ENCODE results near the gene NUDT4.
A peak's percentile ranks its signal among the peaks of the same experiment; 100 is the strongest.

Gene NUDT4

GRCh38 chr12:93377252-93378195 lies at the start of gene NUDT4:
TSS of gene NUDT4 (plus strand) at chr12:93377925. CDS start at chr12:93378323, 398 bp downstream.
- peak; percentile 96 to 97 for DNase-seq (ENCODE audit: low read depth in 2 of 2)

DNA sequence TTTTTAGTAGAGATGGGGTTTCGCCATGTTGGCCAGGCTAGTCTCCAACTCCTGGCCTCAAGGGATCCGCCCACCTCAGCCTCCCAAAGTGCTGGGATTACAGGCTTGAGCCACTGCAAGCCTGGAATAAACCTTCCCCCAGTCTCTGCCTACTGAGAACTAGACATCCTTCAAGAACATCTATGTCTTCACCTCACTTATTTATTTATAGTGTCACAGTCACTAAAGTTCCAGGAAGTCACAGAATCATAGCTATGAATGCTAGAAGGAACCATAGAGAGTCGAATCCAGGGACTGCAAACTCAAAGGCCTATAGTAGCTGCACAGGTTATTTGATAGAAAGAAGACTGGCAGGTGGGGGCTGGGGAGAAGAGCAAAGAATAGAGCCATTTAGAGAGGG lies 44.7 kb upstream of the NUDT4 start:
- no peak for DNase-seq (ENCODE audit: low read depth in 2 of 2)

- DNase-seq (ENCODE audit: low read depth in 2 of 2) = no peak
Measured at GRCh38 chr12:93333828-93334227, 43.9 kb upstream of the NUDT4 start.

DNA sequence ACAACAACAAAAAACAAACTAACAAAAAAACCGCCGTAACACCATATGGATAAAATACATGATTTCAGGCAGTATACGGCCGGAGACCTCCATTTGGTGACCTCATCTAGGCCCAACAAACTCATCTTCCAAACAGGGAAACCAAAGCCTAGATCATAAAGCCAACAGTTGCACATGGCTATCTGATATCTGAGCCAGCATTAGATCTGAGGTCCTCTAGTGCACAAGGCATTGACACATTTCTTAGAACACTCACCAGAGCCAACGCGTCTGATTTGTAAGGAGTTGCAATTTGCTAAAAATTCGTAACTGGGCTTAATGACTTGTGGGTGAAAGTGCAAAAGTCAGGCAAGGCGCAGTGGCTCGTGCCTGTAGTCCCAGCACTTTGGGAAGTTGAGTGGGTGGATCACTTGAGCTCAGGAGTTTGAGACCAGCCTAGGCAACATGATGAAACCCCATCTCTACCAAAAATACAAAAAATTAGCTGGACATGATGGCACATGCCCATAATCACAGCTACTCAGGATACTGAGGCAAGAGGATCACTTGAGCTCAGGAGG lies 42.0 kb upstream of the NUDT4 start:
- DNase-seq (ENCODE audit: low read depth in 2 of 2) = no peak

DNA sequence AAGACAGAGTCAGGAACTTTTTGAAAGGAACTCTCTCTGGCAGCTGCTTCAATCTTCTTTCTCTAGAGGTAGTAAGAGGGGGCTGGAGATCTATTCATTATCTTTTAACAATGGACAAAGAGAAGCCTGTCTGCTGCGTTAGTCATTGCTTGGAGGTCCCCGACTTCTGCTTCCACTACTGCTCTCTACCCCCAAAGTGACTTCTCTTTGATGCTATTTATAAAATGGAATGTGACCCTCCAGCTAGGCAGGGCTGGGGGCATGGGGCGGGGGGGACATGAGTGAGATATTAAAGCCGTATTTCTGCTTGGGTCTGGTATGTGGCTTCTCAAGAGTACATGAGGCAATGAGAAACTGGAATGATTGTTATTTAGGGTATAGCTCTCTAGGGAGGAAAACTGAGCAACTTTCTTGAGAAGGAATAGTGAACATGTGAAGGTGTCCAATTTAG lies 41.4 kb upstream of the NUDT4 start:
- DNase-seq (ENCODE audit: low read depth in 2 of 2) = no peak

DNA sequence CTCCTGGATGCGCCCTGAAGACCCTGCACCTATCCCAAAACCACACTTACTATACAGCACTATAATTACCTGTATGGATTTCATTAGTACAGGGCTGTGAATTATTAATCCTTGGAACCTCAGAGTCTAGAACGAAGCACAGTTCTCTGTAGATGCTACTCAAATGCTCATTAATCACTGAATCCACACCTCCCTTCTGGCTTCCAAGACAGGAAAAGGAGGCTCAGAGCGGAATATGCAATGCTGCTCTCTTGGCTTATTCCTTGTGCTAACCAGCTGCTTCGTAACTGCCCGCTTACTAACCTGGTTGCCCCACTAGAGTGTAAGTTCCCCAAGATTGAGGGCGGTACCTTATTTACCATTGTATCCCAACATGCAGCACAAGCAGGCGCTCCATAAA lies 39.1 kb upstream of the NUDT4 start:
- DNase-seq (ENCODE audit: low read depth in 2 of 2) = no peak

DNA sequence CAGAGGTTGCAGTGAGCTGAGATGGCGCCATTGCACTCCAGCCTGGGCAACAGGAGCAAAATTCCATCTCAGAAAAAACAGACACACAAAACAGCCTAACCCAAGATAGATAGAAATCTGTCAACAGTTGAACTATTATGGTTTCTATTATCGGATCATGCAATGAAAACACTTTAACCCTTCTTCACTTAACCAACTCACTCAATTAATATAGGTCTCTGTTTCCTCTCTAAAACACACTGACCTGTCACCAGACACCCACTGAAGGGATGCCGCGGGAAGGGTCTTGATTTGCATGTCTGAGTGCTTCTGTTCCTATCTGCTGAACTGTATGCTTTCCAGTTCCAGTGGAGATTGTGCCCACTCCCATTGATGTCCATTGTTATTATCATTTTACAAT lies 38.0 kb upstream of the NUDT4 start:
- DNase-seq (ENCODE audit: low read depth in 2 of 2) = no peak

DNA sequence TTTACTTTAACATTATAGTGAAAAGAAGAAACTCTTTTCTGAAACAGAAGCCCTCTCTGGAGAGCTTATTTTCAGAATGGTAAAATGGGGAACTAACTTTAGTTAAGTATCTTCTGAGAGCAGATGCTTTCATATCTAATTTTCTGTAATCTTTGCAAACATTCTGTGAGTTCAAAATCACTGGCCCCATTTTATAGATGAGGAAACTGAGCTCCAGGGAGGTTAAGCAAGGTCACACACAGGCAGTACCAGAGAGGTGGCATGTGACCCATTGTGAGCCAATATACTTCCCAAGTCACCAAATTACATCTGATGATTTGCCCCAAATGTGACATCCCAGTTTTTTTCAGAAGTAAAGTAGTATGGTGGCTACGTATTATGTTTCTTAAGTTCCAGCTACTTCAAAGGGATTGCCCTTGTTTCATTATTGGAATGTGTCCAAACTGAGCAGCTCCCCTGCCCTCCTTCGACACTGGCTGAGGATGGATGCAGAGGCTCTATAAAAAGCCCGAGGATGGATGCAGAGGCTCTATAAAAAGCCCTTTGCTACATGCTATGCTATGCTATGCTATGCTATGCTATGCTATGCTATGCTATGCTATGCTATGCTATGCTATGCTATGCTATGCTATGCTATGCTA lies 36.2 kb upstream of the NUDT4 start:
- no peak for DNase-seq (ENCODE audit: low read depth in 2 of 2)

DNA sequence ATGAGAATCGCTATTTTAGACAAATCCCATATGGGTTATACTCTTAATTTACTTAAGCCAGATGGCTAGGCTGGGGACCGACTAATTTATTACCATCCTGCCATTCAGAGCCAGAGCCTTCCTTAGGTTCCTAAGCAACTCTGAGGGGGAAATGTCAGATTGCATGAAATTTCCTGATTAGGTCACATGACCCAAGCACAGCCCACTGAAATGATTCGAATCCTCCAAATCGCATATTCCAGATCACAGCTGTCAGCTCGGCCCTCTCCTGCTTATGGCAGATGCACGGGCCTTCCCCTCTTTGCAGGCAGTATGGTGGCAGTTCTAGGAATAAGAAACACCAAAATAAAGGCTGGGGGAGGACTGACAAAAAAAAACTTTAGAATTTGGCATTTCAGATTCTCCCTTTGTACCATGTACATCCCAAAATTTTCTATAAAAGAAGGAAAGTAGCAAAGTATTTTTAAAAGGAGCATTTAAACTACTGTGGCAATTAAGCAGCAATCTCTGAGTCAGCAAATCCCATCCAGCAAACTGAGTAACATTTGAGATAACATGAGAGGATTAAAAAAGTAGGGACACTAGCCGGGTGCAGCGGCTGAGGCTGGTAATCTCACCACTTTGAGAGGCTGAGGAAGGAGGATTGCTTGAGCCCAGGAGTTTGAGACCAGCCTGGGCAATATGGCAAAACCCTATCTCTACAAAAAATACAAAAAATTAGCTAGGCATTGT lies 30.5 kb upstream of the NUDT4 start:
- no peak for DNase-seq (ENCODE audit: low read depth in 2 of 2)

DNA sequence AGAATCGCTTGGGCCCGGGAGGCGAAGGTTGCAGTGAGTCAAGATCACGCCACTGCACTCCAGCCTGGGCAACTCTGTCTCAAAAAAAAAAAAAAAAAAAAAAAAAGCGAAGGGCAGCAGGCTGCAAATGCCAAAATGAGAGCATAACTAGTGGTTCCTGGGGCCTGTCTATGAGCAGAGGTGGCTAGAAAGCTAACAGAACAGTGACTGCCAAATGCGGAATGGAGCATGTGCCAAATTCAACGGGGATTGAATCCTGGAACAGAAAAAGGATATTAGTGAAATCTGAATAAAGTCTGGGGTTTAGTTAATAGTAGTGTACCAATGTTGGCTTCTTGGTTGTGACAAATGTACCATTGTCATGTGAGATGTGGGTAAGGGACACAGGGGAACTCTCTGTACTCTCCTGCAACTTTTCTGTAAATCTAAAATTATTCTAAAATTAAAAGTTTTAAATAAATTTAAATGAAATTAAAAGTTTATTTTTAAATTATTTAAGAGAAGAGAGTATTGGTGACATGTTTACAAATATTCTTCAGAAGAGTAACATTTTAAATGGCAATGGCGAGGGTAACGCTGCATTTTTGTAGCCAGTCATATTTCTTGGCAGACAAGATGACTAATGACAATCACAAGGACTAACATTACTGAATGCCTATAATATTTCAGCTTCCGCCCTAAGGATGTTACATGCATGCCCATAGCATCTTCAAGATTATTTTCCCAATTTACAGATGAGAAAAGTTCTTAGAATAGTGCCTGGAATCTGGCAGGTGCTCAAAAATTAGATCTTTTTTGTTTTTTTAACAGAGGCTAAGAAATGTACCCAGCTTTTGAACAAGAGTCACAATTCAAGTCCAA lies 28.9 kb upstream of the NUDT4 start:
- no peak for DNase-seq (ENCODE audit: low read depth in 2 of 2)

DNA sequence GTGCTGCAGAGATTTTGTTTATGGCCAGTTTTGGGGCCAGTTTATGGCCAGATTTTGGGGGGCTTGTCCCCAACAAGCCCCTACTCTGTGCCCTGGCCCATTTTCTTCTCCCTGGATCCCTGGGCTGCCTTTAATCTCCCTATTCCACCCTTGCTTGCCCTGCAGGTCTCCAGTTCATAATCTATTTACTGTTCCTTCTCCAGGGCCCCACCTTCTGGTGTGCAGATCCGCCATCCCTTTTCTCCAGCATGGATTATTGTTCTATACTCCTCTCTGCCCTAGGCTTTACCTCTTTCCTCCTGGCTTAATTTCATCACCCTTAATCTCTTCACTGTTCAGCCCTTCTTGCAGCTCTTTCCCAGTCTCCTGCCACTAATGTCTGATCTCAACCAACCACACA lies 26.0 kb upstream of the NUDT4 start:
- DNase-seq (ENCODE audit: low read depth in 2 of 2) = no peak

- DNase-seq (ENCODE audit: low read depth in 2 of 2) = no peak
Measured at GRCh38 chr12:93352321-93352720, 25.4 kb upstream of the NUDT4 start.

DNA sequence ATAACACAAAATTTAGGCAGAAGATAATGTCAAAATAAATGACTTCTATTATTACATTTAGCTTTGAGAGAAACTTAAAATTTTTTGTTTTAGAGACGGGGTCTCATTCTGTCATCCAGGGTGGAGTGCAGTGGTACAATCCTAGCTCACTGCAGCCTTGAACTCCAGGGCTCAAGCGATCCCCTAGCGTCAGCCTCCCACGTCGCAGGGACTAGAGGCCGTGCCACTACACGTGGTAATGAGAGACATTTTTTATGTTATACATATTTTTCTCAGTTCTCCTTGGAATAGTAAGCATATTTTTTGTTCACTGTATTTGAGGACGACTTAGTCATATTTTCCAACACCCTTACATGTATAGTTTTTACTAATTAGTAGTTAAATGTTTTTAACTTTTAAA lies 21.5 kb upstream of the NUDT4 start:
- no peak for DNase-seq (ENCODE audit: low read depth in 2 of 2)

DNA sequence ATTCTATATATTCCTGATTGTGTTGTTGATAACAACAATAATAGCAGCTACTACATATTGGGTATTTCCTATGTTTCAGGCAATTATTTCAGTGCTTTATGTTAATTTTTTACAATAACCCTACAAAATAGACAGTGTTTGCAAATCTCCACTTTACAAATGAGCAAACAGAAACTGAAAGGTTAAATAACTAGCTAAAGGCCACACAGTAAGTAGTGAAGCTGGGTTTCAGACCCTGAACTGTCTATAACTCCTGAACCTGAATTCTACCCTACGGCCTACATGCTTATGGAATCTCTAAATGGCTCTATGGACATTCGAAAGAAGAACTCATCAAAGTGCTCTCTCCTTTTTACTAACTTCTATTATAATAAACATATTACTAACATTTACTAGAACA lies 19.7 kb upstream of the NUDT4 start:
- no peak for DNase-seq (ENCODE audit: low read depth in 2 of 2)

- DNase-seq (ENCODE audit: low read depth in 2 of 2) = no peak
Measured at GRCh38 chr12:93358821-93359220, 18.9 kb upstream of the NUDT4 start.

GRCh38 chr12:93360688-93361087 lies 17.0 kb upstream of the NUDT4 start:
- no peak for DNase-seq (ENCODE audit: low read depth in 2 of 2)

DNA sequence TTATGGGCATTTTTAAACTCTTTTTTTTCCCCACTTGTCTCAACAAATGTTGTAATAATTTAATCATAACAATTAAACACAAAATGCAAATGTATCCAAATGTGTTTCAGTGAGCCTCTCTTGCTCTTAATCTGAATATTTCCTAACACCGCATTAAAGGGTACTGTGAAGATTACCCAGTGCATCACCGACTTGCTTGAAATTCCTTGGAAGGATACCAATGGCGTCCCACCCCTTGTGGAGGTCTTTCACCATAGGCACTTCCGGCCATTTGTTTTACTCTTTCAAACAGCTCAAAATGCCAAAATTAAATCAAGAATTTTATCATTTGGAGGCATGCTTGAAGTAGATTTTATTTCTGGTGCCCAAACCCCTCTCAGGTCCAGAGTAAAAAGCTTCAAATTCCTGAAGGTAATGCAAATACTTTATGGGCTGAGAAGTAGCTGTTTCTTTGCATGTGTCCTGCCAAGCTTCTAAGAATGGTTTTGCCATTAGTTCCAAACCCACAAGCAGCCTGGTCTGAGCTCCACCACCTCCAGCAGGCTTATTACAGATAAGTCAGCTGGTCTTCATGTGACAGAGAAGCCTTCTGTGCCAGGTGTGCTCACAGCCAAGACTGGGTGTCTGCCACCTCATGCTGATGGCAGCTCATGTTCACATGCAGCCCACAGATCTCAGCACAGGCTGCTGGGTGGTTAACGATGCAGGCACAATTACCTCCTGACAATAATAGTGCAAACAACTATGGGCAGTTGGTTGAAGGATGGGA lies 16.4 kb upstream of the NUDT4 start:
- no peak for DNase-seq (ENCODE audit: low read depth in 2 of 2)

GRCh38 chr12:93363841-93364297 lies 13.9 kb upstream of the NUDT4 start:
- no peak for DNase-seq (ENCODE audit: low read depth in 2 of 2)

DNA sequence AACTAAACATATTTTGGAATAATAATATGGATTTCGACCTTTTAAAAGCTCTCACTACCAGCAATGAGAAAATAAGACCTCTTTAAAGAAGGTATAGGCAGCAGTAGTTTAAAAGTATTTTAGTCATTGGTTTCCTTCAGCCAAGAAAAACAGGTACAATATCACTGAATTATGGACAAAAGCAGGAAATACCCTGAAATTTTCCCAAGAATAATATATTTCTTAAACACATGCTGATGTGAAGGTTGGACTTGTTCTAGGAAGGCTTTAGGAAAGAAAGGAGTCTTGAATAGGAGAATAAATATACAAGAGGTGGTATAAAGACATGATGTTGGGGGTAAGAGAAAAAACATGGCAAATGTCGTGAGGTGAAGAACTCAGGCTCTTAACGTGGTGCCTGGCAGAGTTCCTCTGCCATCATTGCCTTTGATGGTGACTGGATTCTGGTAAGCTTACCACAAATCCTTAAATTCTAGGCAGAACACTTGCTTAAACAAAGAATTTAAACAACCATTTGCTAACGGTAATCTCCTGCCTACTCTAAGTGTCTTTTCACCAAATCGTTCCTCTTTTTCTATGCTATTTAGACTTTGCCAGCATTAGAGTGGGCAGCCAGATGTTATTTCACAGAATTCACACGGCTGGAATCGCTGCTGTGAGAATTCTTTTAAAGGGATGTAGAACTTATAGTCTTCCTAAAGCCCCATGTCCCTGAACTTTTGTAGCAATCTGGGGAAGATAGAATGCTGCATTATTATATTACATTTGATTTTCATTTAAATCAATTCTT lies 11.9 kb upstream of the NUDT4 start:
- no peak for DNase-seq (ENCODE audit: low read depth in 2 of 2)
